Ectodermal cell (in vitro differentiated cells): ENCODE results near the gene MRPL32. TPM values are rescaled to one million over a fixed set of nuclear protein-coding genes. Genes with fewer than 3 reads are reported as not detected.
"Not testable (repeated sequence)": the region's sequence is repeated elsewhere in the genome, so short reads cannot be mapped to it uniquely, and the experiment has no call there.

Experiments
- H3K27ac ChIP-seq: 2 replicates; pipeline ENCODE4 v1.7.0; 2013; ENCODE audit warnings: mild to moderate bottlenecking, low read depth, low read length; ENCODE audit not compliant: insufficient read depth, poor library complexity, severe bottlenecking
- H3K27me3 ChIP-seq: 2 replicates; pipeline ENCODE4 v1.7.0; 2013; ENCODE audit warnings: mild to moderate bottlenecking, low read length; ENCODE audit not compliant: insufficient read depth, control insufficient read depth, poor library complexity, severe bottlenecking
- H3K36me3 ChIP-seq: one replicate; pipeline ENCODE4 v1.7.0; 2013; ENCODE audit warnings: low read length; ENCODE audit not compliant: control insufficient read depth, insufficient read depth
- H3K4me1 ChIP-seq: one replicate; pipeline ENCODE4 v1.7.0; 2013; ENCODE audit warnings: low read length; ENCODE audit not compliant: control insufficient read depth, insufficient read depth
- H3K4me3 ChIP-seq: 2 replicates; pipeline ENCODE4 v1.7.0; 2013; ENCODE audit warnings: low read depth, low read length, control low read depth; ENCODE audit not compliant: insufficient read depth
- H3K9me3 ChIP-seq: 2 replicates; pipeline ENCODE4 v1.7.0; 2013; ENCODE audit warnings: mild to moderate bottlenecking, low read length, moderate library complexity; ENCODE audit not compliant: control insufficient read depth
- WGBS, 2 experiments: methylation state at CpG; one replicate each; pipeline ENCODE4 v1.1.7; 2013; ENCODE audit warnings: missing lambda C conversion rate in 2 of 2; 5-methylcytosine and 5-hydroxymethylcytosine counted together
- polyA plus RNA-seq, 4 experiments: library from polyadenylated mRNA; stranded (reverse); fragments of 50-300 nt; gene quantifications; one replicate each; pipeline ENCODE4 v1.2.3, GENCODE V29; 2013

MRPL32 gene
- 62.1 TPM for polyA plus RNA-seq (2013, experiment 1 of 4)
- polyA plus RNA-seq (2013, experiment 2 of 4) = 61.1 TPM
- 69.4 TPM for polyA plus RNA-seq (2013, experiment 3 of 4)
- polyA plus RNA-seq (2013, experiment 4 of 4) = 80.0 TPM

DNA sequence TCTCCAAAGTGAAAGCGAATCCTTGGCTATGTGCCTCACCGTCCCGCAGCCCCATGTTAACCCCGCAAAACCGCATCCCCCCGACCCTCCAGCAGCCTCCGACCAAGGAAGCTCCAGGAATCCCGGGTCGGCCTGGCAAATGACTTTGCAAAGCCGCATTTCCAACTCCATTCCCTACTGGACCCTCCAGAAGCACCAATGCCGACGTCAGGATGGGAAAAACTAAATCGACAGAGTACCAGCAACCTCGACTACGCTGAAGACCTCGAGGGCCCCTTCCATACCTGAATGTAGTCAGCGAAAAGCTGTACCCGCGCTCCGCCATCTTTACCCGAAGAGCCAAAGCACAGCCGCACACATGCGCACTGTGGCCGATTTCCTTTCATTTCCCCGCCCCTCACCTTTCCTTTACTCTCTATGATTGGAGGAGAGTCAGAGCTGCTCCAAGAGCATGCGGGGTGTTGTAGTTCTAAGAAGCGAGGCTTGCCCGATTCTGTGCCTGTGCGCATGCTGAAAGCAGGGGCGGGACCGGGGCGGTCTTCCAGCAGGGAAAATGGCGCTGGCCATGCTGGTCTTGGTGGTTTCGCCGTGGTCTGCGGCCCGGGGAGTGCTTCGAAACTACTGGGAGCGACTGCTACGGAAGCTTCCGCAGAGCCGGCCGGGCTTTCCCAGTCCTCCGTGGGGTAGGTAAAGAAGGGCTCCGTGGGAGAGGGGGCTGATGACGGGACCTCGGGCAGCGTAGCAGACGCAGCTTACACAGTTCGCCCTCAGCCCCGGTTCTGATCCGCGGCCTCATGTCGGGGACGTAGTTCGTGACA, at the start of gene MRPL32, which contains the start of gene PSMA2:
Gene MRPL32 (plus strand): TSS at position 543 of the 818 bp plus-strand sequence. CDS start 11 bp downstream, at position 554.
Gene PSMA2 (minus strand): TSS at position 341 of the 818 bp plus-strand sequence. CDS start 16 bp downstream, at position 325.
- H3K27ac ChIP-seq = peak within 1 kb of the TSS; percentile 57
- no peaks in the 10 kb centered on the region for H3K9me3 ChIP-seq
- H3K4me1 ChIP-seq = peaks cover 10% of the 10 kb centered on the region
- no peaks in the 10 kb centered on the region for H3K27me3 ChIP-seq
- peak within 1 kb of the TSS; percentile 80 for H3K4me3 ChIP-seq
- peaks cover 12% of the 10 kb centered on the region for H3K36me3 ChIP-seq
- WGBS, 2 experiments = 0% methylated on average over 56 of the region's 56 CpGs

DNA sequence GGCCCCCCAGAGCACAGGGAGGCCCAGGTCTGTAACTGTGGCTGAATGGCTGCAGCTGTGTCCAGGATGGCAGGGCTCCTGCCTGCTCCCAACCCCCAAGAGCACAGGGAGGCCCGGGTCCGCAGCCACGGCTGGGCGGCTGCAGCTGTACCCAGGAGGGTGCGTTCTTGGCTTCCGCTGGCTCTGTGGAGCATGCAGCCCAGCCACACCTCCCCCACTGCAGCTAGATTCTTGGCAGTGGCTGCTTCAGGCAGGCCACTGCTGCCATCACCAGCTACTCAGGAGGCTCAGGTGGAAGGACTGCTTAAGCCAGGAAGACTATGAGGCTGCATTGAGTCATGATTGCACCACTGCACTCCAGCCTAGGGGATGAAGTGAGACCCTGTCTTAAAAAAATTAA, 48.2 kb upstream of the MRPL32 start:
- H3K4me1 ChIP-seq = peaks cover 8% of the 10 kb centered on the region
- no peaks in the 10 kb centered on the region for H3K36me3 ChIP-seq
- H3K9me3 ChIP-seq = no peaks in the 10 kb centered on the region
- no peak overlapping the region for H3K4me3 ChIP-seq
- 67 to 70% methylated on average over 6 of the region's 6 CpGs for WGBS, 2 experiments
- H3K27me3 ChIP-seq = no peaks in the 10 kb centered on the region
- no peak overlapping the region for H3K27ac ChIP-seq

DNA sequence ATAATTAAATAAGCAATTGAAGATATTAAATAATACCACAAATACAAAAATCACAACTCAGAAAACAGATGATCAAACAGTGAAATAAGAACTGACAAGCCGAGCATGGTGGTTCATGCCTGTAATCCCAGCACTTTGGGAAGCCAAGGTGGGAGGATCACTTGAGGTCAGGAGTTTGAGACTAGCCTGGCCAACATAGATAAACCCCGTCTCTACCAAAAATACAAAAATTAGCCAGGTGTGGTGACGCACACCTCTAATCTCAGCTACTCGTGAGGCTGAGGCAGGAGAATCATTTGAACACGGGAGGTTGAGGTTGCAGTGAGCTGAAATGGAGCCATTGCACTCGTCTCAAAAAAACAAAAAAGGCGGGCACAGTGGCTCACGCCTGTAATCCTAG, 47.0 kb upstream of the MRPL32 start:
- not testable (repeated sequence) for H3K27me3 ChIP-seq

DNA sequence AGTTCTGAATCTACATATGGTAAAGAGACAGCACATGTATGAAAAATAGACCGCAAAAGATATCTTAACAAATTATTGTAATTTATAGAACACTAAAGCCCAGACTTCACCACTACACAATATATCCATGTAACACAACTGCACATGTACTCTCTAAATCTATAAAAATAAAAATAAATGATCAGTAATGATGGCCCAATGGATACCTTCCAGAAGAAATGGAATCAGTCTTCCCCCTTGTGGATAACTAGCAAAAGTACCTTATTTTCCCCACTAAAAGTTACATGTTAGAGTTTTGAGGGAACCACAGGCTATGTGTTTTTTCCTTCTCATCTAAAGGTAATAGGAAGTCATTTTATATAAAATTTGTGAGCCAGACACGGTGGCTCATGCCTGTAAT, 46.0 kb upstream of the MRPL32 start:
- H3K36me3 ChIP-seq = no peaks in the 10 kb centered on the region
- H3K4me3 ChIP-seq = no peak overlapping the region
- no peaks in the 10 kb centered on the region for H3K9me3 ChIP-seq
- H3K4me1 ChIP-seq = peaks cover 8% of the 10 kb centered on the region
- no peaks in the 10 kb centered on the region for H3K27me3 ChIP-seq
- no peak overlapping the region for H3K27ac ChIP-seq
- 75 to 85% methylated on average over 1 to 2 of the region's 2 CpGs for WGBS, 2 experiments

More for the DNA sequence above, 47.0 kb upstream of the MRPL32 start:
- not testable (repeated sequence) for H3K27ac ChIP-seq, H3K4me1 ChIP-seq, H3K4me3 ChIP-seq, H3K9me3 ChIP-seq, H3K36me3 ChIP-seq
- 91 to 92% methylated on average over 8 of the region's 8 CpGs for WGBS, 2 experiments

DNA sequence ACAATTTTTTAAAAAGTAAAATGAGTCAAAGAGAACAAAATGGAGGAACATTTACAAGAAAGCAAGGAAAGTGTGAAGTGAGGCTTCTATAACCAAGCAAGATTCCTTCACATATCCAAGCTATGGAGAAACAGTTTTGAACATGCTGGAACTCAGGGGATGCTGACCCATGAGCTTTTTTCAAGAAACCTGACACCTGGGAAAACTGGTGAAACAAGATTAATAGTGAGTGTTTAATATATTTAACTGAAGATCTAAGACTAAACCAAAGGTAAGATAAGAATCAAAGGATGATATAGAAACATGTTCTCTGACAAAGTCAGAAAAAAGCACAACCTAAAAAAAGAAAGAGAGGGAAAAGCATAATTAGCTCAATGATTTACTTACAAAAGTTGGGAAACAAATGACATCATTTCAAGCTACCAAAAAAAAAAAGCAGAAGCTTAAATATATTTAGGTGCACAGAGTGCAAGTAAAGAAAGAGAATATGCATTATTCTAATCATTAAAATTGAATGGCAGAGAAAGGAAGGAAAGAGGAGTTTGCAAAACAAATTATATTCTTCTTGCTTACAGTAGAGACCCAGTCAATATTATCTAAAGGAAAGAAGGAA, 45.2 kb upstream of the MRPL32 start:
- Histone ChIP-seq H3K4me3 (peak overlapping the region; percentile 76), H3K36me3 (no peaks in the 10 kb centered on the region), H3K27me3 (no peaks in the 10 kb centered on the region), H3K4me1 (peaks cover 8% of the 10 kb centered on the region), H3K27ac (no peak overlapping the region), H3K9me3 (no peaks in the 10 kb centered on the region)

DNA sequence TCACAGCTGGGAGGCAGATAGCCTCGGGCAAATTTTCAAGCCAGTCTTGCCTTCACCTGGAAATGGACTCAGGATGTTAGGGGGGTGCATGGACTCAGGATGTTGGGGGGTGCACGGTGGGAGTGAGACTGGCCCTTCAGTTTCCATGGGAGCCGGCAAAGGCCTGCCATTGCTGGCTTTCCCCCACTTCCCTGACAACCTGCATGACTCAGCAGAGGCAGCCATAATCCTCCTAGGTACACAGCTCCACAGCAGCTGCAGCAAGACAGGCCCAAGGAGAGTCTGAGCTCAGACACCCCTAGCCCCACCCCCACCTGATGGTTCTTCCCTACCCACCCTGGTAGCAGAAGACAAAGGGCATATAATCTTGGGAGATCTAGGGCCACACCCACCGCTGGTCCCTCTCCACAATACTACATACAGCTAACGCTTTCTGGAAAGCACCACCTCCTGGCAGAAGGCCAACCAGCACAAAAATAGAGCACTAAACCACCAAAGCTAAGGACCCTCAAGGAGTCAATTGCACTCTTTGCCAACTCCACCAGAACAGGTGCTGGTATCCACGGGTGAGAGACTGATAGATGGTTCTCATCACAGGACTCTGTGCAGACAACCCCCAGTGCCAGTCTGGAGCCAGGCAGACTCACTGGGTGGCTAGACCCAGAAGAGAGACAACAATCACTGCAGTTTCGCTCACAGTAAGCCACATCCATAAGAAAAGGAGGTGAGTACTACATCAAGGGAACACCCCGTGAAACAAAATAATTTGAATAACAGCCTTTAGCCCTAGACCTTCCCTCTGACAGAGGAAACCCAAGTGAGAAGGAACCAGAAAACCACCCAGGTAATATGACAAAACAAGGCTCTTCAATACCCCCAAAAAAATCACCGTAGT, 38.6 kb upstream of the MRPL32 start:
- peaks cover 7% of the 10 kb centered on the region for H3K4me1 ChIP-seq
- WGBS, 2 experiments = 68 to 75% methylated on average over 9 of the region's 9 CpGs
- H3K9me3 ChIP-seq = no peaks in the 10 kb centered on the region
- no peak overlapping the region for H3K4me3 ChIP-seq
- no peaks in the 10 kb centered on the region for H3K36me3 ChIP-seq
- no peaks in the 10 kb centered on the region for H3K27me3 ChIP-seq
- no peak overlapping the region for H3K27ac ChIP-seq

DNA sequence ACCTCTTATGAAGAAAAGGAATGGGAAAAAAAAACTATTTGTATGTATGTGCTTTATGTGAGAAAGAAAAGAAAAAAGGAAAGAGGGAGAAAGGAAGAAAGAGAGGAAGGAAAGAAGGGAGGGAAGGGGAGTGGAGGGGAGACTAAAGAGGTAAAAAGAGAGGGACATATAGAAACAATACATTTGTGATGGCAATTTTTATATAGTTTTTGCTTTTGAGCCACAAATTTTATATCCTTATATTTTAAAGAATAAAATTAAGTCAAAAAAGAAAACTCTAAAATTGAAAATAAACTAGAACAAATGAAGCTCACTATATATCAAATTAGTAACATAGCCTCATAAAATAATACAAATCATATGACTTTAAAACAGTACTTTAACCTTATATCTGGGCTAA, 31.3 kb upstream of the MRPL32 start:
- Histone ChIP-seq H3K4me3 (no peak overlapping the region), H3K36me3 (no peaks in the 10 kb centered on the region), H3K4me1 (no peaks in the 10 kb centered on the region), H3K27me3 (no peaks in the 10 kb centered on the region), H3K27ac (no peak overlapping the region), H3K9me3 (no peaks in the 10 kb centered on the region)

DNA sequence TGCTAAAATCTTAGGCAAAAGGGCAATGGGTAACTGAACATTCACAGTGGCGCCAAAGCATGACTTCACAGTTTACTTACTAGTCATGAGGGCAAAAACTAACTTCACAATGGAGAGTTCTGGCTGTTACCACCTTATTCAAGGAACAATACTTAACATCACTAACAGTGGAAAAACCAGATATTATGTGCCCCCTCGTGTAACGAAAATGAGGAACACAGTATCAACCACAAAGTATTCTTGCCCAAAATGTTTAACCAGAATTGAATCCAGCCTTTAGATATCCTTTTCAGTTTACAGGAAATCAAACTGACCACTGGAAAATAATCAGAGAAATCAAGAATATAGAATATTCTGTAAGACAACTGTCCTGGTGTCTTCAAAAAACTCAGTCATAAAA, 29.8 kb upstream of the MRPL32 start:
- Histone ChIP-seq H3K4me3 (no peak overlapping the region), H3K27ac (no peak overlapping the region), H3K4me1 (no peaks in the 10 kb centered on the region), H3K27me3 (no peaks in the 10 kb centered on the region), H3K36me3 (no peaks in the 10 kb centered on the region), H3K9me3 (no peaks in the 10 kb centered on the region)
- WGBS, 2 experiments = 58 to 64% methylated on average over 3 of the region's 3 CpGs

DNA sequence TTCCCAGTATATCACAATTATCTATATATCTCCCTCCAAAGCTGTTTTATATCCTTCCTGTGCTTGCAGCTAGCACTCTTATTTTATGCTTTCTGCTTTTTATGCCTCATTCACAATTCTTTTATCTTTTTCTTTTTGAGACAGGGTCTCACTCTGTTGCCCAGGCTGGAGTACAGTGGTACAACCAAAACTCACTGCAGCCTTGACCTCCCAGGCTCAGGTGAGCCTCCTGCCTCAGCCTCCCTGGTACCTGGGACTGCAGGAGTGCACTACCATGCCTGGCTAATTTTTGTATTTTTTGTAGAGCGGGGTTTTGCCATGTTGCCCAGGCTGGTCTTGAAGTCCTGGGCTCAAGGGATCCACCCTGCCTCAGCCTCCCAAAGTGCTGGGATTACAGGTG, 26.0 kb upstream of the MRPL32 start:
- Histone ChIP-seq H3K4me1 (no peaks in the 10 kb centered on the region), H3K9me3 (no peaks in the 10 kb centered on the region), H3K36me3 (no peaks in the 10 kb centered on the region), H3K27me3 (no peaks in the 10 kb centered on the region), H3K27ac (no peak overlapping the region), H3K4me3 (no peak overlapping the region)
- WGBS, 2 experiments = 94 to 95% methylated on average over 1 of the region's 1 CpG

DNA sequence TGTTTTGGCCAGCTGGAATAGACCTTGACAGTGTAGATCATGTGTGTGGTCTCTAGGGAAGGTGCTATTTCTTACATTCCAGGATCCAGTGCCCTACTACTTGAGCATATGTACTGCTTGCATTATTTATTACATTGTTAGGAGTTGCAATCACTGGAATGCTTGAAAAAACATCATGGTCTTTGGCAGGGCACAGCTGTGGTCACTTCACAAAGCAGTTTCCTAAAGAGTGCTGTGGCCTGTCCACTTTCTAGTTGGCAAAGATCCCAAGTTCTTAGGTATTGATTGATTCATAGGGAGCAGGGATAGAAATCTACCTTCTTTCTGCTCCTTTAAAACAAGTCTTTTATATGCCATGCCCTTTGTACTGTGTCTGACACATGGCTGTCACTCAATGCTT, 24.9 kb upstream of the MRPL32 start:
- no peaks in the 10 kb centered on the region for H3K27me3 ChIP-seq
- H3K4me1 ChIP-seq = no peaks in the 10 kb centered on the region
- no peaks in the 10 kb centered on the region for H3K36me3 ChIP-seq
- no peak overlapping the region for H3K4me3 ChIP-seq
- H3K27ac ChIP-seq = no peak overlapping the region
- no peaks in the 10 kb centered on the region for H3K9me3 ChIP-seq
